H9 (cell line): Measurements from ENCODE around the gene KRCC1. TPM values are rescaled to one million over a fixed set of nuclear protein-coding genes. Genes with fewer than 3 reads are reported as not detected.

Experiments used
- DNase-seq: peaks from one replicate; pipeline ENCODE4 v3.0.0-alpha.2; 2017
- H2AFZ ChIP-seq: one replicate; pipeline ENCODE4 v1.6.1; 2013; ENCODE audit warnings: mild to moderate bottlenecking, low read length, control low read depth, moderate library complexity
- H2AK5ac ChIP-seq: 2 replicates; pipeline ENCODE4 v1.6.1; 2013; ENCODE audit warnings: low read length, control low read depth, mixed read lengths; ENCODE audit not compliant: insufficient read length
- H2BK120ac ChIP-seq: one replicate; pipeline ENCODE4 v1.6.1; 2013; ENCODE audit warnings: low read depth, mild to moderate bottlenecking, low read length, control low read depth, inconsistent platforms; ENCODE audit not compliant: poor library complexity, severe bottlenecking
- H2BK12ac ChIP-seq: 2 replicates; pipeline ENCODE4 v1.6.1; 2013; ENCODE audit warnings: low read length, control low read depth, mixed read lengths, low read depth; ENCODE audit not compliant: insufficient read length
- H2BK15ac ChIP-seq: 2 replicates; pipeline ENCODE4 v1.6.1; 2013; ENCODE audit warnings: low read depth, low read length, control low read depth
- H2BK20ac ChIP-seq: one replicate; pipeline ENCODE4 v1.6.1; 2013; ENCODE audit warnings: low read depth, mild to moderate bottlenecking, low read length, control low read depth, inconsistent platforms; ENCODE audit not compliant: poor library complexity, severe bottlenecking
- H2BK5ac ChIP-seq: 2 replicates; pipeline ENCODE4 v1.6.1; 2013; ENCODE audit warnings: low read length, control low read depth, mixed read lengths; ENCODE audit not compliant: insufficient read length
- H3K14ac ChIP-seq: 2 replicates; pipeline ENCODE4 v1.6.1; 2013; ENCODE audit warnings: low read length, control low read depth; ENCODE audit not compliant: insufficient read depth
- H3K18ac ChIP-seq: 2 replicates; pipeline ENCODE4 v1.6.1; 2013; ENCODE audit warnings: low read depth, mild to moderate bottlenecking, mixed read lengths, low read length, control low read depth; ENCODE audit not compliant: insufficient read length
- H3K23ac ChIP-seq: 2 replicates; pipeline ENCODE4 v1.6.1; 2013; ENCODE audit warnings: low read length, control low read depth, mixed read lengths, low read depth; ENCODE audit not compliant: insufficient read length
- H3K23me2 ChIP-seq: 2 replicates; pipeline ENCODE4 v1.6.1; 2013; ENCODE audit warnings: low read depth, mild to moderate bottlenecking, mixed read lengths, low read length, control low read depth; ENCODE audit not compliant: insufficient read length, poor library complexity, severe bottlenecking
- H3K27ac ChIP-seq: 2 replicates; pipeline ENCODE4 v1.5.1; 2013; ENCODE audit warnings: low read length, control low read depth, mixed read lengths, low read depth; ENCODE audit not compliant: insufficient read length
- H3K27me3 ChIP-seq: 2 replicates; pipeline ENCODE4 v1.6.1; 2013; ENCODE audit warnings: low read length, control low read depth, inconsistent platforms; ENCODE audit not compliant: insufficient read depth
- H3K4ac ChIP-seq: 2 replicates; pipeline ENCODE4 v1.6.1; 2013; ENCODE audit warnings: low read depth, mild to moderate bottlenecking, control low read depth, inconsistent platforms, low read length, moderate library complexity
- H3K4me1 ChIP-seq: 2 replicates; pipeline ENCODE4 v1.6.1; 2013; ENCODE audit warnings: low read length, control low read depth, inconsistent platforms; ENCODE audit not compliant: insufficient read depth
- H3K4me2 ChIP-seq: 2 replicates; pipeline ENCODE4 v1.6.1; 2013; ENCODE audit warnings: low read length, control low read depth, mixed read lengths; ENCODE audit not compliant: insufficient read length, insufficient read depth
- H3K56ac ChIP-seq: 2 replicates; pipeline ENCODE4 v1.6.1; 2013; ENCODE audit warnings: low read depth, mild to moderate bottlenecking, mixed read lengths, low read length, control low read depth; ENCODE audit not compliant: insufficient read length
- H3K79me1 ChIP-seq: 2 replicates; pipeline ENCODE4 v1.6.1; 2013; ENCODE audit warnings: low read depth, mild to moderate bottlenecking, moderate library complexity, low read length, control low read depth, inconsistent platforms; ENCODE audit not compliant: insufficient read depth, poor library complexity, severe bottlenecking
- H3K79me2 ChIP-seq: 2 replicates; pipeline ENCODE4 v1.6.1; 2013; ENCODE audit warnings: low read length, control low read depth, inconsistent platforms; ENCODE audit not compliant: insufficient read depth
- H3K9ac ChIP-seq: 2 replicates; pipeline ENCODE4 v1.6.1; 2013; ENCODE audit warnings: low read length, control low read depth, mixed read lengths; ENCODE audit not compliant: insufficient read length; ENCODE audit errors: extremely low read depth
- H3K9me3 ChIP-seq: one replicate; pipeline ENCODE4 v1.6.1; 2013; ENCODE audit warnings: low read depth, low read length, inconsistent platforms; ENCODE audit not compliant: control insufficient read depth
- H3T11ph ChIP-seq: one replicate; pipeline ENCODE4 v1.6.1; 2013; ENCODE audit warnings: mild to moderate bottlenecking, low read length, control low read depth, inconsistent platforms
- H4K20me1 ChIP-seq: one replicate; pipeline ENCODE4 v1.6.1; 2013; ENCODE audit not compliant: control insufficient read depth, insufficient read length, insufficient read depth
- H4K5ac ChIP-seq: 2 replicates; pipeline ENCODE4 v1.6.1; 2013; ENCODE audit warnings: low read depth, mild to moderate bottlenecking, mixed read lengths, low read length, control low read depth; ENCODE audit not compliant: insufficient read length
- H4K8ac ChIP-seq: replicated peaks from 2 replicates; pipeline ENCODE4 v1.6.1; 2013; ENCODE audit warnings: low read length, control low read depth, mixed read lengths, low read depth; ENCODE audit not compliant: insufficient read length
- H4K91ac ChIP-seq: 2 replicates; pipeline ENCODE4 v1.6.1; 2013; ENCODE audit warnings: low read depth, mild to moderate bottlenecking, moderate library complexity, mixed read lengths, low read length, control low read depth; ENCODE audit not compliant: insufficient read length
- H3K27ac Mint-ChIP-seq, 3 experiments: 2 replicates in 2 of 3; 3 replicates in 1 of 3; pipeline ENCODE4 v1.8.0; 2020 to 2021; ENCODE audit warnings: mixed read lengths in 3 of 3, mild to moderate bottlenecking in 1 of 3, moderate library complexity in 1 of 3
- H3K27me3 Mint-ChIP-seq: 2 replicates; pipeline ENCODE4 v1.8.0; 2021; ENCODE audit warnings: low read depth, mild to moderate bottlenecking, moderate library complexity, mixed read lengths
- H3K36me3 Mint-ChIP-seq, 3 experiments: 2 replicates in 2 of 3; 3 replicates in 1 of 3; pipeline ENCODE4 v1.8.0; 2020 to 2021; ENCODE audit warnings: low read depth in 3 of 3, mixed read lengths in 3 of 3; ENCODE audit not compliant: insufficient read depth in 1 of 3
- H3K4me1 Mint-ChIP-seq, 2 experiments: 2 replicates each; pipeline ENCODE4 v1.8.0; 2020; ENCODE audit warnings: mixed read lengths in 2 of 2
- H3K4me3 Mint-ChIP-seq, 2 experiments: 2 replicates in 1 of 2; 3 replicates in 1 of 2; pipeline ENCODE4 v1.8.0; 2020 to 2021; ENCODE audit warnings: mild to moderate bottlenecking in 2 of 2, mixed read lengths in 2 of 2, moderate library complexity in 1 of 2
- H3K9me3 Mint-ChIP-seq, 2 experiments: 2 replicates in 1 of 2; 3 replicates in 1 of 2; pipeline ENCODE4 v1.8.0; 2020; ENCODE audit warnings: mild to moderate bottlenecking in 2 of 2, mixed read lengths in 2 of 2, moderate library complexity in 1 of 2
- CTCF ChIP-seq: fragments of 200-600 bp; sonication (generic); conservative IDR thresholded peaks from 3 replicates; pipeline ENCODE4 v1.8.0; 2021; ENCODE audit warnings: antibody characterized with exemption, mild to moderate bottlenecking
- WGBS: extraction: QIAGEN DNeasy Blood & Tissue Kit; methylation state at CpG from one replicate; pipeline ENCODE4 v1.1.7; 2013; ENCODE audit warnings: missing lambda C conversion rate, low lambda C conversion rate, mixed read lengths; ENCODE audit not compliant: insufficient read length; ENCODE audit errors: extremely low coverage; 5-methylcytosine and 5-hydroxymethylcytosine counted together
- total RNA-seq: library from RNA; stranded (reverse); gene quantifications from 2 replicates; pipeline ENCODE4 v1.2.1, GENCODE V29; 2021

The KRCC1 gene
- total RNA-seq, 1 experiment from 2014 or later, result 8.2 TPM

GRCh38 chr2:88038263-88039105 lies 17.1 kb downstream of the KRCC1 start:
- Histone ChIP-seq H3K23me2 (no peaks in the 10 kb centered on the region), H3K27ac (no peak overlapping the region), H3K27me3 (no peaks in the 10 kb centered on the region), H3K23ac (no peak overlapping the region), H3K79me2 (no peaks in the 10 kb centered on the region), H3K4me2 (no peak overlapping the region), H2BK120ac (no peak overlapping the region), H4K5ac (no peak overlapping the region), H2BK5ac (no peak overlapping the region), H3K79me1 (no peaks in the 10 kb centered on the region), H3K4ac (no peak overlapping the region), H4K91ac (no peak overlapping the region), H3K56ac (no peak overlapping the region), H3K4me1 (no peaks in the 10 kb centered on the region), H2BK15ac (no peak overlapping the region), H4K8ac (no peak overlapping the region), H4K20me1 (no peaks in the 10 kb centered on the region), H2BK20ac (no peak overlapping the region), H3K9me3 (no peaks in the 10 kb centered on the region), H3K14ac (no peak overlapping the region), H2AFZ (no peak overlapping the region), H2AK5ac (no peak overlapping the region), H3K18ac (no peak overlapping the region), H3K9ac (no peak overlapping the region), H3T11ph (no peak overlapping the region), H2BK12ac (no peak overlapping the region)
- no peak overlapping the region for H3K4me3 Mint-ChIP-seq
- H3K36me3 Mint-ChIP-seq, result peaks cover 0 to 8% (median 6%) of the 10 kb centered on the region in 3 experiments; a peak in 4 of 7 replicates
- no peak for DNase-seq
- H3K4me1 Mint-ChIP-seq, result peaks cover 13 to 21% of the 10 kb centered on the region in 2 experiments
- H3K27ac Mint-ChIP-seq, result peak overlapping the region in 2 of 3 experiments; percentile 26 to 66; a peak in 3 of 7 replicates
- H3K27me3 Mint-ChIP-seq, result no peaks in the 10 kb centered on the region
- WGBS, result no CpG with 5 or more reads among the region's 4 CpGs
- no peaks in the 10 kb centered on the region for H3K9me3 Mint-ChIP-seq
- no peak for TF ChIP-seq CTCF
